Erythroblast (primary cell): Measurements from ENCODE around the gene ASB9.
"Not testable (repeated sequence)": the region's sequence is repeated elsewhere in the genome, so short reads cannot be mapped to it uniquely, and the experiment has no call there.

ENCODE experiments used
- GATA1 ChIP-seq: IDR thresholded peaks from 2 replicates; pipeline ENCODE4 v1.6.1; 2011; ENCODE audit warnings: low read depth, mild to moderate bottlenecking, control low read depth, low read length, moderate library complexity
- POLR2A ChIP-seq: IDR thresholded peaks from 2 replicates; pipeline ENCODE4 v1.6.1; 2011; ENCODE audit warnings: mild to moderate bottlenecking, low read length

- not testable (repeated sequence) for TF ChIP-seq POLR2A, GATA1
These were observed 3.4 kb upstream of the ASB9 start for GRCh38 chrX:15273275-15273674.
